SHP77 (cell line): ENCODE data around the gene ZNF396.

ENCODE experiments used
- DNase-seq, 2 experiments: peaks; one replicate each; lab custom pipeline; 2025; lab: John Stamatoyannopoulos, UW

Gene ZNF396

DNA sequence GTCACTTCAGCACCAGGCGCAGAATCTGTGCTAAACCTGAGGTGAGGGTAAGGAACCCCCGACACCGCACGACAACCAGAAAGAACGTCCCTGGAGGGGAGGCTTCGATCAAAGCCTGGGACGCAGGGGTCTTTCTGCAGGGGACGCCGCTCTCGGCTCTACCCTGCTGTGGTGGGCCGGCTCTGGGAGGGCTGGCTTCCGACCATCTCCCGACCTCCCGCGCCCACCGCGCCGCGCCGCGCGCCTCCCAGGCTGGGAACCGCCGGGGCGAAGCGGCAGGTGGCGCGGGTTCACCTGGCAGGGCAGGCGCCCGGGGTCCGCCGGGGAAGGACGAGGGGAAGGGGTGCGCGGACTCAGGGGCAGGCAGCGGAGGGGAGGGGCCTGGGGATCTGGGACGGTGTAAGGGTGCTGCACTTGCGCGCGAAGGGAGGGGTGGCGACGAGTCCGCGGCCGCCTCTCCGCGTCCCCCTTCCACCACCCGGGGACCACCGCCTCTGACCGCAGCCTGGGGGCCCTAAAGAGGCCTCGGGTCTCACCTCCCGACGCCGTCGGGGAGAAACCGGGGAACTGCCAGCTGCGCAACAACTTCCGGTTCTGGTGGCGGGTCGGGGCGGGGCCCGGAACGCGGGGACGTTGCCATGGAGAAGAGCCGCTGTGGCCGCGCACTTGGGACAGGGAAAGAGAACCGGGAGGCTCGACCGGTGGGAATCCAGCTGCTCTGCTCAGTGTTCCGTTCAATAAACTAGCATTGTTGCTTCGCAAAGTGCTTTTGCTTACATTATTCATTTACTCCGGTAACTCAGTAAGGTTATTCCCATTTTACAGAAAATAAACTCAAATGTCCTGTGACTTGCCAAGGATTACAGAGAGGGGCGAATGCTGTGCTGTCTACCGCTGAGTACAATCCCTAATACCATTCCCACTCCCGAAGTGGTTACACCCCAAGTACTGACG lies at the start of gene ZNF396:
Gene ZNF396, minus strand, starts transcription at position 596 of the 954 bp plus-strand sequence. CDS start 3,045 bp downstream, outside the sequence.
- DNase-seq = peak; percentile 62 to 87

DNA sequence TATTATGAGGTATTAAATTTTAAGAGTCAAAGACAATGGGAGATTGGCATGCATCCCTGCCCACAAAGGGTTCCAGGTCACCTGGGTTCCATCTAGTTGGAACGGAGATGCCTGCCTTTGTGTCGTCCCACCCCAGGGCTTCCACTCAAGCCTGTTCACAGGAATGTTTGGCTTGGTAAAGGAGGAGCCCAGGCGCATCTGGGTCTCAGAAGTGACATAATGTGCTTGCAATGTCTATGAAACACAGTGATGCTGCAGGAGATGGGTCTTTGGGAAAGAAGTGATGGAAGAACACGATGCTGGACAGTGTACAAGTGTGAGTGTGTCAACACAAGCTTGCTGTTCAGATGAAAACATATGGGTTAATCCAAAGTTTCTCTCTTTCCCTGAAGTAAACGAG lies 49.6 kb upstream of the ZNF396 start:
- DNase-seq = no peak

DNA sequence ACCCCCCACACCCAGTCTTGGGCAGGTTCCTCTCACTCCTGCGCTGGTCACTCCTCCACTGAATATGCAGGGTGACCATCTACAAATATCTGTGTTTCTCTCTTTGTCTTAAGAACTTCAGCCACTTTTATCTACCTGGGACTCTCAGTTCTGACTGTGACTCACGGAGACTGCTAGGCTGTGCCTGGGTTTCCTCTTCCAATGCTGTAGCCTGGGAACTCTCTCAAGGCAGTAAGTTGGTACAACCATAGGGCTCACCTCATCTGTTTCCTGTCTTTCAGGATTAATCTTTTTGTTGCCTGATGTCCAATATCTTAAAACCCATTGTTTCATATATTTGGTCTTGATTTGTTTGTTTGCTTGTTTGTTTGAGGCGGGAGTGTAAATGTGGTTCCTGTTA lies 47.2 kb upstream of the ZNF396 start:
- DNase-seq = no peak

DNA sequence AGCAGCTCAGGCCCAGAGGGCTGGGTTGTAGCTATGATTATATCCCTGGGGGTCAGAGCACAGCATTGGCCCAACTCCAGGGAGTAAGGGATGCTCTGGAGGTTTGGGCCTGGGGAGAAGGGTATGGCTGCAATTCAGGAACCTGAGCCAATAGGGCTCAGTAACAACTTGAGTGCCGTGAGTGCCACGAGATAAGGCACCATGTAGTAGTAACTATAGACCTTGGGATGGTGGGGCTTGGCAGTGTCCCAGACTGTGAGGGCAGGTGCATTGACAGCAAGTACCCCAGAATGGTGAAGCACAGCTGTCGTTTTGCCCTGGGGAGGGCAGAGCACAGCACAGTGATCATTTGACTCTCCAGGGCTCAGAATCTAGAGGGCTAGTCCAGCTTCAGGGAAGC lies 45.1 kb upstream of the ZNF396 start:
- DNase-seq = no peak

DNA sequence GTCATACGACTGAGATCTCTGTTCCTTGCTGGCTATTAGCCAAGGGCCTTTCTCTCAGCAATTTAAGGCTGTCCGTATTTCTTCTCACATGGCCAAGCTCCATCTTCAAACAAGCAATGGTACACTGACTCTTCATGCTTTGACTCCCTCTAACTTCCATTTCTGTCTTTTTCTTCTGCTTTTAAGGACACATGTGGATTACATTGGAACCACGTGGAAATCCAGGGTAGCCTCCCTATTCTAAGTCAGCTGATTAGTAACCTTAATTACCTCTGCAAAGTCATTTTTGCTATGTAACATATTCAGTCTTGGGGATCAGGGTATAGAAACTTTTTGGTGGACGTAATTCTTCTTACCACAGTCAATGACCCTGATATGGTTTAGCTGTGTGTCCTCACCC lies 41.5 kb upstream of the ZNF396 start:
- no peak for DNase-seq

DNA sequence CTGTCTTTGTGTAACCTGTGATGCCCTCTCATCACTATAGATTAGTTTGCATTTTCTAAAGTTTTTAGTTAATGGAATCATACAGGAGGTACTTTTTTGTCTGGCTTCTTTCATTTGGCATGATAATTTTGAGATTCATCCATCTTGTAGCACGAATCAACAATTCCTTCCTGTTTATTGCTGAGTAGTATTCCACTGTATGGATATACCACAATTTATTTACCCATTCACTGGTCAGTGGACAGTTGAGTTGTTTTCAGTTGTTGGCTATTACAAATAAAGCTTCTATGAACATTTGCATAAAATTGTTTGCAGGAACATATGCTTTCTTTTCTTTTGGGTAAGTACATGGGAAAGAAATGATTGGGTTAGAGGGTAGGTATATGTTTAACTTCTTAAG lies 40.1 kb upstream of the ZNF396 start:
- DNase-seq = no peak

DNA sequence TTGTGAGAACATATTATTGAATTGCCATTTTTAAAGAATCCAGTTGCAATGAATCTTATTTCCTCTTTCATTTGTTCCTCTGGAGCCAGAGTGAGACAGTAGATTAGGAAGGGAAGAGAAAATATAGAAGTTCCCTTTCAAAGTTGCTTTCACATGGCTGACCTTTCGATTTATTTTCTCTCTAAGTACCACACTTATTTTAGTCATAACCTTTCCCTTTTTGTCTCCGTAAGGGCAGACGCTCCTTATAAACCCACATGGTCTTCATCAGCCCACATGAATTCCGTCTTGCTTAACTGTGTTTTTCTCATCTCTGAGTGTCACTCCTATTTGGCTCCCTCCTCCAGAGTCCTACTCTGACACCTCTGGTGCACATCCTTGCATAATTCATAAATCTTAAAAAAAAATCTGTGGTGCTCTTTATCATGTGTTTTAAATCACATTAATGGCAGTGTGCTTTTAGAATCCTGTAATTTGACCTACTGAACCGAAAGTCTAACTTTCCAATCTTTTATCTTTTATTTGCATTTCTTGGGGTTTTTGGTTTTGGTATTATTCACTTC lies 38.5 kb upstream of the ZNF396 start:
- no peak for DNase-seq

DNA sequence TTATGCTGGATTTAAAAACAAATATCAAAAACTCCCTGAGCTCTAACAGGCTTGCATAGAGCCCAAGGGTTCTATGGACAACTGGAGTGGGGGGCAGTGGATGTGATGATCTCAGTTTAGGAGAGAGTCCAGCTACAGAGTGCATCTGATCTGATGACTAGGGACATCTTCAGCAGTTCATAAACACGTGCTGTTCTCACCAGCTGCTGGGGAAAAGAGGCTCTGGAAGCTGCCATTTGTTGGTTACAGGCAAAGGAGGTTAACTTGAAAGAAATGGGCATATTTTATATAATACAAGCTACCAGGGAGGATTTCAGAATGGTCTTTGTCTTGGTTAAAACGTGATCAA lies 36.0 kb upstream of the ZNF396 start:
- DNase-seq = no peak

DNA sequence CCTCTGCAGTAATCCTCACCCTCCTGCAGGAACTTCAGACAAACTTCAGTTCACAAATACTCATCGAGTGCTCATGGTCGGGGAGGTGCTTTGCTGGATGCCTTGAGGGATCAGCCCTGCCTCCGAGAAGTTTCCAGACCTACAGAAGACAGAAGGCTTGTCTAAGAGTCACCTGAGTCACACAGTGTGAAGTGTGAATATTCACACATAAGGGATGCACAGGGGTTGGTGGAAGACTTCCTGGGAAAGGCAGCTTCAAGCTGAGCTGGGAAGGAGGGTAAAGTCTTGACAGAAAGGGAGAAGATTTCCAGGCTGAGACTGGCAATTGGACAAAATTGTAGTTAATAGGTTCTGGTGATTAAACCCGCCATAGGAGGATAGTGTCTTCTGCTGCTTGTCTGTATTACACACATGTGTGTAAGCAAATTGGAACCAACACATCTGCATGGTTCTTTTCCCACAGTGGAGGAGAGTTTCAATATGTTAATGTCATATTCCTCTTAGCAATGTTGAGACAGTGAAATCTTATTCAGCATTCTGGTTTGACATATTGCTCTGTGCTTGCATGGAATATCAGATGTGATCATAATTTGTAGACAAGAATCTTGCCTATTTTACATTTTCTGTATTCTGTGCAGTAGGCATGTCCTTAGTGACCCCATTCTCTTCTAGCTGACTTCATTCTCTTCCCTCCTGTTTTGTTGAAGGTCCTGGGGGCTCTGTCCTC lies 34.7 kb upstream of the ZNF396 start:
- DNase-seq = no peak

DNA sequence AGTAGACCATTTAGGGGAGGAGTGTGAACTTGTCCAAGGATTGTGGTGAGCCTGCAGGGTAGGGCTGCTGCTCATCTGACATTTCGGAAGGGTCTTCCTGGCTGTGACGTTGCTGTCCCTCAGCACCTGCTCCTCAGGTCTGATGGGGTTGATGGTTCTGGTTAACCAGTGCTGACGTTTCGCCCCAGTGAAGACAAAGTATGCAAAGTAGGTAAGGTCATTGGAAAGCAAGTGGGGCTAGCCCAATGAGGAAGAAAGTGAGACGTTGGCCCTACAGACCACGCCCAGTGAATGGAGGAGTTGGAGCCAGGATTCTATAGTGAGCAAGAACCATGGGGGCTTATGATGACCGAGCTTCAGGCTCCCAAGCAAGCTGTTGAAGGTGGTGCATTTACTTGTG lies 33.4 kb upstream of the ZNF396 start:
- no peak for DNase-seq

DNA sequence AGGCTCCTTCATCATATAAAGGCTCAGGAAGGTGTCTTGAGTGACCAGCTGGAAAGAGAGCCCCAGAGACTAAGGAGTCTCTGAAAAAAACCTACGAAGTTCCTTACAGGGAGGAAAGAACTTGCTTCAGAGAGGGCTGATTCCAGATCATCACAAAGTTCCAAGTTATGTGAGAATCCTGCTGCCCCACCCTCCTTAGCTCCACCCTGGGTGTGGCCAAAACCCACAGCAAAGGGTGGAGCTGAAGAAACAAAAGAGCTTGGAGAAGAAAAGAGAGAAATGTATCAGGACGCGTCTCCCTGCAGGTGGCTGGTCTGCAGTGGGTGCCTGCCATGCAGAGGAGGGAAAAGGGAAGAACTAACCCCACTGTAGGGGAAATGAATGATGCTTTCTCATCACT lies 32.8 kb upstream of the ZNF396 start:
- no peak for DNase-seq

DNA sequence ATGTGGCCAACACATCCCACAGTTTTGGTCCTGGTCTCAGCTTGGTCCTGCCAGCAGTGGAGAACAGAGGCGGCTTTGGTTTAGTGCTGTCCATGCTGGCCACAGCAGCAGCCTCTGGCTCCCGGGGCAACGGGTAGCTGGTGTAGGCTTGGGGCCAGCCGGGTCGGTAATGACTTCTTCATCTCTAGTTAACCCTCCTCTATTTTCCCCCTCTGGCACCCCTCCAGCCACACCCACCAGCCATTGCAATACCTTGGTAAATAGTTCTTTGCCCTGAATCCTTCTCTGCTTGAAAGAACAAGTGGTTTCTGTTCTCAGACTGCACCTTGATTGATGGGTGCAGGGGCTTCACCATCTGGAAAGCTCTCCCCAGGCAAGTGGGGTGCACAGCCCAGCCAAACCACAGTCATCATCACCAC lies 31.7 kb upstream of the ZNF396 start:
- DNase-seq = no peak

DNA sequence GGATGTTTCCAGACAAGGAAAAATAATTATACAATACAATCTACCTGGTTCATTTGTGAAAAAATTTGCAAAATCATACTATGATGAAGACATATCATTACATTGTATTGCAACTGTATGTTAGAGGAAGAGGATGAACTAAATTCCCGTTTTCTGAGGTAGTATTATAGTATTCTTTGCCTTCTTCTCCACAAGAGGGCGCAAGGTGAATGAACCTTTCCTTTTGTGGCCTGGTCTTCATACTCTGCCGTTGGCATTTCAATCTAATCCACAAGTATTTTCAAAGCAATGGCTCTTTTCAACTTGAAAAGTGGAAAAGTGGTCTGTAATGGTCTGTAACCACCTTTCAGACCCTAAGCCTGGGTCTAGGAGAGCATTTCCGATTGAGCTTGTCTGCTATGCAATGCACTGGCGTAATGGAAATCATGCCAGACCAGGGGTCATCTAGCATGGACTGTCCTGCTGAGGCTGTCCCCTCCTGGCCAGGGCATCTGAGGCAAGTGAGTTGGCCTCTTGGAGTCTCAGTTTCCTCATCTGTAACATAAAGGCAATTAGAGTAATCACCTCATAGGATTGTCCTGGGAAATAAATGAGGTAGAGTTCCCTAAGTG lies 30.8 kb upstream of the ZNF396 start:
- peak; percentile 55 to 67 for DNase-seq

DNA sequence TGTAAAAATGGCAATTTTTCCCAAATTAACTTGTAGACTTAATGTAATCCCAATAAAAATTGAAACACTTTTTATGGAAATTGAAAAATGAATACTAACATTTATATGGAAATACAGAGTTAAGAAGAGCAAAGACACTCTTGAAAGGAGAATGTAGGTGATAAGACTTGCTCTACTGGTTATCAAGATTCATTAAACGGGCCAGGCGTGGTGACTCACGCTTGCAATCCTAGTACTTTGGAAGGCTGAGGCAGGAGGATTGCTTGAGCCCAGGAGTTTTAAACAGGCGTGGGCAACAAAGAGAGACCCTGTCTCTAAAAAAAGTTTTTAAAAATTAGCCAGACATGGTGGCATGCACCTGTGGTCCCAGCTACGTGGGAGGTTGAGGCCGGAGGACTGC lies 29.5 kb upstream of the ZNF396 start:
- DNase-seq = no peak

DNA sequence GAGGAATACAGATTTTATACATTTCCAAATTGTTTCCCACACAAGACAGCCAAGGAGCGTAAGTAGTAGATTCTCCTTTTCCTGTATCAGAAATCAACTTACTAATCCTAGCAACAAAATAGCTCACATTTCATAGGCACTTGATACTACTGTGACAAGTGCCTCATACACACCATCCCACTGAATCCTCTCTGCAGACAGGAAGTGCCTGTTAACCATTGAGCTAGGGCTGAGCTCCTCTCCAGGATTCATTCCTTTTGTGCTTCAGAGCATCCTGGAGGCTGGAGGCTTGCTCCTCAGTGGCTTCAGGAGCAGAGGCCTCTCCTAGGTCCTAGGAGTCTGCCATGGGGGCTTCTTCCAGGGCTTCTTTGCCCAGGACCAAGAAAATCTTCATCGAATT lies 20.8 kb upstream of the ZNF396 start:
- DNase-seq = no peak

DNA sequence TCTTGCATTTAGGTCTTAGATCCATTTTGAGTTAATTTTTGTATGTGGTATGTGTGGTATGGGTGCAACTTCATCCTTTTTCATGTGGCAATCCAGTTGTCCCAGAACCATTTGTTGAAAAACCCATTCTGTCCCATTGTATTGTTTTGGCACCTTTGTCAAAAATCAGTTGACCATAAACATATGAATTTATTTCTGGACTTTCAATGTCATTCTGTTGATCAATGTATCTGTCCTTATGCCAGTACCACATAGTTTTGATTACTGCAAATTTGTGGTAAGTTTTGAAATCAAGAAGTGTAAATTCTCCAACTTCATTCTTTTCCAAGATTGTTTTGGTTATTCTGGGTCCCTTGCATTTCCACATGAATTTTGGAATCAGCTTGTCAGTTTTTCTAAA lies 16.6 kb upstream of the ZNF396 start:
- no peak for DNase-seq

DNA sequence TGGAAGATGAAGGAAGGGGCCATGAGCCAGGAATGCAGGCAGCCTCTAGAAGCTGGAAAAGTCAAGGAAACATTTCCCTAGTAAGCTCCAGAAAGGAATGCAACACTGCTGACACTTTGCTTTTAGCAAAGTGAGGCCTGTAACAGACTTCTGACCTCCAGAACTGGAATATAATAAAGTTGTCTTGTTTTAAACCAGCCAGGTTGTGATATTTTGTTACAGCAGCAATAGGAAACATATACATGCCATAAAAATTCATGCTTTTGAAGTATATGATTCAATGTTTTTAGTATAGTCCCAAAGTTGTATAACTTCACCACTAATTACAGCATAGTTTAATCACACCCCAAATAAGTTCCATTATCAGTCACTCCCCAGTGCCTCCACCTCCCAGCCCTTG lies 15.2 kb upstream of the ZNF396 start:
- DNase-seq = no peak

DNA sequence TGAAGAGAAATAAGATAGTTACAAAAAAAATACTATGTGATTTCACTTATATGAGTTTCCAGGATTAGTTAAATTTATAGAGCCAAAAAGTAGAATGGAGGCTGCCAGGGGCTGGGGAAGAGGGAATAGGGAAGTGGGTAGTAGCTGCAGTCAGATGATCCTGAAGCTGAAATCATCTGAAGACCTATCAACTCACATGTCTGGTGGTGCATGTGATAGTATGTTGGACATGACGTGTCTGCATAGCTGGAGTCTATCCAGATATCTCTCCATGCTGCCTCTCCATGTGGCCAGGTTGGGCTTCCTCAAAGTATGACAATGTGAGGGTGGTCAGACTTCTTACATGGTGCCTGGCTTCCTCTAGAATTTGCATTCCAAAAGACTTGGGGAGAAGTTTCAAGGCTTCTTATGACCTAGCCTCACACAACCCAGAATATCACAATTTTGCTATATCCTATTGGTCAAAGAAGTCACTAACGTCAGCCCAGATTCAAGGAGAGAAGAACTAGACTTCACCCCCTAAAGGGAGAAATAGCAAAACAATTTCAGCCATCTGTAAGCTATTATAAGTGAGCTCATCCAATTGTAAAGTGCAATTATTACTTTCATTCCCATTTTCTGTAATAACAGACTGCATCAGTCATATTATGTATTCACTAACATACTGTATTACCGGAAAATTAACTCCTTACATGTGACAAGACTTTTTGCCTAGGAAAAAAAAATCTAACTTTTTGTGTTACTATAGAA lies 14.0 kb upstream of the ZNF396 start:
- no peak for DNase-seq

DNA sequence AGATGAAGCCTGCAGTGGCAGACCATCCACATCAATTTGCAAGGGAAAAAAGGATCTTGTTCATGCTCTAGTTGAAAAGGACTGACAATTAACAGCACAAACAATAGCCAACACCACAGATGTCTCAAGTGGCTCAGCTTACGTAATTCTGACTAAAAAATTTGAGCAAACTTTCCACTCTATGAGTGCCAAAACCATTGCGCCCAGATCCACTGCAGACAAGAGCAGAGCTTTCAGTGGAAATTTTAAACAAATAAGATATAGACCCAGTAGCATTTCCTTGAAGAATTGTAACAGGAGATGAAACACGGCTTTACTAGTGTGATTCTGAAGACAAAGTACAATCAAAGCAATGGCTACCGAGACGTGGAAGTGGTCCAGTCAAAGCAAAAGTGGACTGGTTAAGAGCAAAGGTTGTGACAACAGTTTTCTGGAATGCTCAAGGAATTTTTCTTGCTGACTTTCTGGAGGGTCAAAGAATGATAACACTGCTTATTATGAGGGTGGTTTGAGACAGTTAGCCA lies 12.0 kb upstream of the ZNF396 start:
- no peak for DNase-seq

DNA sequence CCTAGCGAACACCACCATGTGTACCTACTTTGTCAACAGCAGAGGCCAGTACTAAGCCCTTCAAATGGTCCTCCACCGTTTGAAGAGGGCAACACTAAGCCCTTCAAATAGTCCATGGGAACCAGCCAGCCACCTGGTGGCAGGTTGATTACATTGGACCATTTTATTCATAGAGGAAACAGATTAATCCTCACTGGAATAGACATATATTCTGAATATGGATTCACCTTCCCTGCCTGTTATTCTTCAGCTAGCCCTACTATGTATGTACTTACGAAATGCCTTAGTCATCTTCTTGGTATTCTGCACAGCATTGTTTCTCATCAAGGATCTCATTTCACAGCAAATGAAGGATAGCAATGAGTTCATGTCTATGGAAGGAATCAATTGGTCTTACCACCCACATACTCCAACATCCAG lies 10.0 kb upstream of the ZNF396 start:
- peak; percentile 45 to 62 for DNase-seq

DNA sequence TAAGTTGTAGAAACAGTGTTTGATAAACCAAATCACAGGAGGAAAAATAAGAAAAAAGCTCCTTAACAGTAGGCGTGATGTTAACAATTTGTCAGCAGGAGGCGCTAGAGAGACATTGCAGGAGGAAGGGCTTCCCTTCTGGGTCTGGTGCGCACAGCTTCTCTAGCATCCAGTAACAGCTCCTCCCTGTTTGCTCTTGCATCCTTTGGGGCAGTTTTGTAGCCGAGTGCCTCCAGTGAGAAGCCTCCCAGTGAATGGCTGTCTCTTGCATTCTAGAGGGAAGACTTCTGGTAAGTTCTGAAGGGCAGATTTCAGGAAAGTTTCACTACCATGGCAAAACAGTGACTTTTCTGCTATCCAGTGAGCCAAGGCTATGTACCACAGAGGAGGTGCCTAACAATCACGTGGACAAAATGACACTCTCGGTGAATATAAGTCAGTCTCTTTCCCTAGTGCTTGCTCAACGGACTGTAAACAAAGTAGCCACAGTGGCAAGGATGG lies 9.5 kb upstream of the ZNF396 start:
- DNase-seq = peak; percentile 60 to 71
